GM12891 (cell line): ENCODE measurements around the gene ST6GALNAC6.
A peak's percentile ranks its signal among the peaks of the same experiment; 100 is the strongest.

Experiments used
- DNase-seq: peaks from one replicate; pipeline ENCODE4 v3.0.0; 2011; ENCODE audit warnings: low spot score; ENCODE audit not compliant: insufficient read length
- FAIRE-seq: peaks from 2 replicates; lab custom pipeline; 2011; peaks lifted over from hg19 to GRCh38; lab: Jason Lieb, UNC
- PAX5 ChIP-seq: IDR thresholded peaks from 2 replicates; pipeline ENCODE4 v1.6.1; 2011; ENCODE audit warnings: low read length, moderate library complexity, mild to moderate bottlenecking; ENCODE audit not compliant: insufficient read depth, severe bottlenecking
- POLR2A ChIP-seq: IDR thresholded peaks from 2 replicates; pipeline ENCODE4 v1.6.1; 2011; ENCODE audit warnings: low read depth, low read length, control low read depth
- POLR2AphosphoS5 ChIP-seq: IDR thresholded peaks from 2 replicates; pipeline ENCODE4 v1.6.1; 2011; ENCODE audit warnings: low read depth, low read length, control low read depth
- POU2F2 ChIP-seq: IDR thresholded peaks from 2 replicates; pipeline ENCODE4 v1.6.1; 2011; ENCODE audit warnings: low read depth, mild to moderate bottlenecking, control low read depth, low read length, moderate library complexity
- SPI1 ChIP-seq: IDR thresholded peaks from 2 replicates; pipeline ENCODE4 v1.6.1; 2011; ENCODE audit warnings: low read depth, low read length, control low read depth
- TAF1 ChIP-seq: IDR thresholded peaks from 2 replicates; pipeline ENCODE4 v1.6.1; 2011; ENCODE audit warnings: low read depth, low read length, control low read depth

Gene ST6GALNAC6

GRCh38 chr9:127925959-127926905 is 26.8 kb upstream of the ST6GALNAC6 start:
- no peak for TF ChIP-seq SPI1
- FAIRE-seq (no peak), DNase-seq (no peak)

- TF ChIP-seq PAX5 (no peak), POLR2AphosphoS5 (no peak), TAF1 (no peak), POLR2A (no peak), SPI1 (no peak), POU2F2 (no peak)
- DNase-seq (no peak), FAIRE-seq (peak; percentile 20)
Measured at GRCh38 chr9:127924736-127925444, 25.5 kb upstream of the ST6GALNAC6 start.

- TF ChIP-seq POU2F2 (no peak), POLR2A (no peak), POLR2AphosphoS5 (no peak), PAX5 (no peak), SPI1 (no peak), TAF1 (no peak)
- DNase-seq (no peak), FAIRE-seq (no peak)
Measured at GRCh38 chr9:127923771-127924170, 24.4 kb upstream of the ST6GALNAC6 start.

GRCh38 chr9:127923046-127923445 is 23.6 kb upstream of the ST6GALNAC6 start:
- no peak for FAIRE-seq
- DNase-seq, result no peak
- TF ChIP-seq POU2F2, result no peak
- TF ChIP-seq PAX5, result no peak
- no peak for TF ChIP-seq TAF1

GRCh38 chr9:127921557-127922120 is 22.2 kb upstream of the ST6GALNAC6 start:
- TF ChIP-seq PAX5 (no peak), SPI1 (no peak), POU2F2 (0 out of 2 replicates have a peak, but pooled peaks have one; percentile 33)
- FAIRE-seq (peak; percentile 93), DNase-seq (peak; percentile 83)

GRCh38 chr9:127920794-127921193 is 21.4 kb upstream of the ST6GALNAC6 start:
- DNase-seq (no peak), FAIRE-seq (no peak)
- TF ChIP-seq TAF1 (no peak), POLR2AphosphoS5 (no peak)

- no peak for FAIRE-seq
- TF ChIP-seq POLR2A (no peak), TAF1 (no peak), POU2F2 (no peak), POLR2AphosphoS5 (no peak), SPI1 (no peak), PAX5 (no peak)
- DNase-seq, result no peak
Measured at GRCh38 chr9:127919253-127919815, 19.9 kb upstream of the ST6GALNAC6 start.

- no peak for TF ChIP-seq POLR2A
- no peak for TF ChIP-seq PAX5
- TF ChIP-seq SPI1, result no peak
- TF ChIP-seq TAF1, result no peak
- TF ChIP-seq POU2F2, result no peak
- no peak for TF ChIP-seq POLR2AphosphoS5
- no peak for DNase-seq
- FAIRE-seq, result no peak
Measured at GRCh38 chr9:127918183-127919107, 19.0 kb upstream of the ST6GALNAC6 start.

- TF ChIP-seq SPI1 (peak; percentile 82), PAX5 (no peak), POLR2AphosphoS5 (no peak), POLR2A (no peak), TAF1 (no peak), POU2F2 (no peak)
- DNase-seq (no peak), FAIRE-seq (no peak)
Measured at GRCh38 chr9:127917603-127918002, 18.2 kb upstream of the ST6GALNAC6 start.
